ENCODE results near the gene TMEM109.

TMEM109 gene

GRCh38 chr11:60972182-60973030 is 58.4 kb downstream of the TMEM109 start:
- no peak for DNase-seq

Measured in fibroblast of upper back skin (primary cell).